T-cell (primary cell): ENCODE results near the gene ACSS2. TPM values are rescaled to one million over a fixed set of nuclear protein-coding genes. Genes with fewer than 3 reads are reported as not detected.
A peak's percentile ranks its signal among the peaks of the same experiment; 100 is the strongest.

Experiments
- ATAC-seq, 4 experiments: fragments of 200-7000 bp in 3 of 4; fragments of 150-1000 bp in 1 of 4; cut with Tn5 transposase; replicated peaks in 1 of 4; 1 replicate in 3 of 4; 2 replicates in 1 of 4; pipeline ENCODE4 v1.10.0; 2021; ENCODE audit warnings: moderate library complexity in 3 of 4, mild to moderate bottlenecking in 2 of 4, moderate number of reproducible peaks in 1 of 4
- CTCF ChIA-PET, 2 donors: fragments of 300-600 bp; sonication (Branson Sonifier 250); formaldehyde crosslinking; loops; one replicate each; lab custom pipeline; 2022; ENCODE audit warnings: antibody characterized with exemption in 2 of 2; lab: Charles Lee
- POLR2A ChIA-PET, 2 donors: fragments of 300-600 bp; sonication (Branson Sonifier 250); formaldehyde crosslinking; loops; one replicate each; lab custom pipeline; 2022; ENCODE audit warnings: antibody characterized with exemption in 2 of 2; lab: Charles Lee
- DNase-seq, 35 experiments: peaks; one replicate each; pipeline versions ENCODE4 v3.0.0 to v3.0.0-alpha.2; 2013 to 2023
- H3K27ac ChIP-seq: one replicate; pipeline ENCODE4 v1.5.1; 2013; ENCODE audit warnings: low read length
- H3K27me3 ChIP-seq, 2 experiments: replicated peaks in 1 of 2; 1 replicate in 1 of 2; 2 replicates in 1 of 2; pipeline versions ENCODE4 v1.6.1 to v1.7.0; 2013; ENCODE audit warnings: low read length in 1 of 2, mixed read lengths in 1 of 2; ENCODE audit not compliant: control insufficient read depth in 2 of 2, insufficient read depth in 2 of 2; ENCODE audit errors: extremely low read depth in 1 of 2
- H3K36me3 ChIP-seq, 2 donors: 1 replicate in 1 of 2; 2 replicates in 1 of 2; pipeline versions ENCODE4 v1.6.1 to v1.7.0; 2013; ENCODE audit warnings: low read length in 1 of 2; ENCODE audit not compliant: control insufficient read depth in 2 of 2, insufficient read depth in 1 of 2; ENCODE audit errors: extremely low read depth in 1 of 2
- H3K4me1 ChIP-seq, 2 experiments: 1 replicate in 1 of 2; 2 replicates in 1 of 2; pipeline versions ENCODE4 v1.6.1 to v1.7.0; 2013; ENCODE audit warnings: low read length in 2 of 2, mixed read lengths in 1 of 2; ENCODE audit not compliant: insufficient read depth in 2 of 2, control insufficient read depth in 1 of 2; ENCODE audit errors: extremely low read depth in 1 of 2
- H3K4me3 ChIP-seq, 2 donors: 1 replicate in 1 of 2; 2 replicates in 1 of 2; pipeline versions ENCODE4 v1.5.1 to v1.7.0; 2013; ENCODE audit warnings: mild to moderate bottlenecking in 2 of 2, low read length in 1 of 2, moderate library complexity in 1 of 2; ENCODE audit not compliant: control insufficient read depth in 1 of 2; ENCODE audit errors: extremely low read depth in 1 of 2
- H3K9me3 ChIP-seq: 2 replicates; pipeline ENCODE4 v1.7.0; 2013
- H3K27ac Mint-ChIP-seq, 2 donors: one replicate each; pipeline ENCODE4 v1.8.0; 2020 to 2021; ENCODE audit warnings: mild to moderate bottlenecking in 2 of 2, mixed read lengths in 2 of 2
- H3K27me3 Mint-ChIP-seq, 2 donors: one replicate each; pipeline ENCODE4 v1.8.0; 2021 to 2022; ENCODE audit warnings: mixed read lengths in 2 of 2
- H3K36me3 Mint-ChIP-seq: one replicate; pipeline ENCODE4 v1.8.0; 2021; ENCODE audit warnings: mixed read lengths
- H3K4me1 Mint-ChIP-seq, 3 donors: one replicate each; pipeline ENCODE4 v1.8.0; 2020 to 2022; ENCODE audit warnings: mixed read lengths in 3 of 3, mild to moderate bottlenecking in 1 of 3
- H3K4me3 Mint-ChIP-seq, 3 donors: one replicate each; pipeline ENCODE4 v1.8.0; 2020 to 2022; ENCODE audit warnings: mild to moderate bottlenecking in 3 of 3, mixed read lengths in 3 of 3, moderate library complexity in 3 of 3
- H3K9me3 Mint-ChIP-seq, 3 donors: one replicate each; pipeline ENCODE4 v1.8.0; 2020 to 2022; ENCODE audit warnings: mixed read lengths in 3 of 3
- WGBS: methylation state at CpG from one replicate; pipeline ENCODE4 v1.1.5; 2013; ENCODE audit warnings: missing lambda C conversion rate; ENCODE audit not compliant: insufficient coverage; 5-methylcytosine and 5-hydroxymethylcytosine counted together
- total RNA-seq, 35 experiments: library from RNA in 6 of 35; stranded (reverse) in 6 of 35; fragments of 120-200 nt in 1 of 35; gene quantifications; one replicate each; pipeline versions ENCODE4 v1.2.1 to v1.2.4 and lab custom pipeline; 2013 to 2026

Gene ACSS2
- total RNA-seq, 5 donors from 2014 or later (not counting 1 experiment from before 2014, with no cell fraction given), result 24.7 to 34.7 (median 27.7) TPM

DNA sequence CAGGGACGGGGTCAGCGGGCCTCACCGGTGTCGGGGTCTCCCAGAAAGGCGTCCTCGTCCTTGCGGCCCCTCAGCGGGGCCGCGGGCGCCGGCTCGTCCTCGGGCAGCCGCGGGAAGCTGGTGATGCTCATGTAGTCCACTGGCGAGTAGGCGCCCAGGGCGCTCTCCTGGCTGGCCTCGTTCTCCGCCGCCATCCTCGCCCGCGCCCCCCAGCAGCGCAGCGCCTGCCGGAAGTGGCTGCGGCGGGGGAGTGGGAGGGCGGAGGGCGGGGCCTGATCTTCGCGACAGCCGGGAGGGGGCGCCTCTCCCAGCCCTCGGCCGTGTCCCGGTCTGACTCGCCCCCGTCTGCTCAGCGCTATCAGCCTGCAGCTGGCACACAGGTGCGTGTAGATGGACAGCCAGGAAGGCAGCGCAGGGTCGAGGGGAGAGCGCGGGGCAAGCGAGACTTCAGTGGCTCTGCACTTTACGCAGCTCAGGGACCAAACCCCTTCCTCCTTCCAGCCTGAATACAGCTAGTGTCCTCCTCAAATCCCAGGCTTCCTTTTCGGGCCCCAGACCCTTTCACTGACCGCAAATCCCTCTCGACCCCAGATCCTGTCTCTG is 3.7 kb upstream of the ACSS2 start, which contains the start of gene GGT7:
GGT7 (minus strand) TSS at position 235 of the 603 bp plus-strand sequence; CDS start at position 194, 41 bp downstream.
- Histone ChIP-seq H3K27me3 (peaks cover 0 to 5% of the 10 kb centered on the region in 2 experiments), H3K36me3 (no peaks in the 10 kb centered on the region), H3K4me1 (peaks cover 14 to 48% of the 10 kb centered on the region in 2 experiments), H3K9me3 (no peaks in the 10 kb centered on the region), H3K4me3 (peak within 1 kb of the TSS; percentile 51 to 70), H3K27ac (peak within 1 kb of the TSS; percentile 49)
- ChIA-PET CTCF (interaction anchor here (0.6 to 0.7 kb wide), 3 partner anchors 38 to 272 kb away, joined by 3 to 7 read pairs (median 4); no protein-coding TSS in a partner anchor), POLR2A (no interaction called here)
- H3K27ac Mint-ChIP-seq, result peak within 1 kb of the TSS; percentile 87 to 88
- no peaks in the 10 kb centered on the region for H3K9me3 Mint-ChIP-seq
- peaks cover 70 to 72% (median 72%) of the 10 kb centered on the region in 3 donors for H3K4me1 Mint-ChIP-seq
- no peaks in the 10 kb centered on the region for H3K36me3 Mint-ChIP-seq
- H3K27me3 Mint-ChIP-seq, result no peaks in the 10 kb centered on the region
- DNase-seq (peak; percentile 68 to 92 (median 83)), ATAC-seq (peak; percentile 71 to 75 (median 73))
- peak within 1 kb of the TSS; percentile 79 to 90 (median 89) for H3K4me3 Mint-ChIP-seq
- WGBS, result 1% methylated on average over 52 of the region's 52 CpGs

DNA sequence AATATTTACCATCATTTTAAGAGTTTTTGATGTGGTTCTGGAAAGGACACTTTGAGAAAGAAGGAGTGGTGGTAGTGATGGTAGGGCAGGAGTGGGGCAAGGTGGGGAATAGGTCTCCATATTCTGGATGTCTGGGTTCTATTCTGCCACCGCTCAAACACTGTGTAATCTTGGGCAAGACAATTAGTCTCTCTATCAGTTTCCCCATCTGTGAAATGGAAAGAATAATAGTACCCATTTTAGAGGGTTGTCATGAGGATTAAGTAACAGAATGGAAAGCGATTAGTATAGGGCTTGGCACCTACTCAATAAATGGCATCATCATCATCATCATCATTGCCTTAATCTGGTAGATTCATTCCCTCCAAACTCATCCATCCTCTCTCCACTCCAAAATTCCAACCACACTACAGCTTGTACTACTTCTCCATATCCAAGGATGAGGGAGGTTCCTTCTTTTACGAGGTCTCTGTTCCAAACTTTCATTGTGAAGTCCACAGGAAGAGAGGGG is 2.8 kb upstream of the ACSS2 start:
- Mint-ChIP-seq H3K4me1 (peaks cover 72 to 78% (median 73%) of the 10 kb centered on the region in 3 donors), H3K36me3 (no peaks in the 10 kb centered on the region), H3K27me3 (no peaks in the 10 kb centered on the region), H3K9me3 (no peaks in the 10 kb centered on the region), H3K27ac (peak overlapping the region; percentile 83 to 84), H3K4me3 (peak overlapping the region; percentile 79 to 90 (median 89))
- Histone ChIP-seq H3K9me3 (no peaks in the 10 kb centered on the region), H3K4me3 (no peak overlapping the region), H3K27me3 (peaks cover 0 to 5% of the 10 kb centered on the region in 2 experiments), H3K4me1 (peaks cover 14 to 48% of the 10 kb centered on the region in 2 experiments), H3K27ac (no peak overlapping the region), H3K36me3 (no peaks in the 10 kb centered on the region)
- DNase-seq (no peak), ATAC-seq (no peak)
- no CpG with 5 or more reads among the region's 3 CpGs for WGBS
- POLR2A ChIA-PET, result no interaction called here
- CTCF ChIA-PET, result interaction anchor here (0.6 to 1.1 kb wide), 4 partner anchors 38 to 271 kb away, joined by 3 to 9 read pairs (median 6); partner anchors contain the start of genes GSS (in 1 of the 2) and MYH7B (in 1 of the 2)

- 80% methylated on average over 1 of the region's 2 CpGs for WGBS
- Histone ChIP-seq H3K27me3 (peaks cover 0 to 5% of the 10 kb centered on the region in 2 experiments), H3K9me3 (no peaks in the 10 kb centered on the region), H3K27ac (no peak overlapping the region), H3K36me3 (no peaks in the 10 kb centered on the region), H3K4me1 (peaks cover 14 to 48% of the 10 kb centered on the region in 2 experiments), H3K4me3 (no peak overlapping the region)
- Mint-ChIP-seq H3K36me3 (no peaks in the 10 kb centered on the region), H3K4me3 (peak overlapping the region; percentile 79 to 91 (median 89)), H3K27me3 (no peaks in the 10 kb centered on the region), H3K9me3 (no peaks in the 10 kb centered on the region), H3K4me1 (peaks cover 72 to 80% (median 75%) of the 10 kb centered on the region in 3 donors), H3K27ac (peak overlapping the region; percentile 83 to 84)
- DNase-seq (peak in 23 of 35 experiments; percentile 9 to 61 (median 23)), ATAC-seq (no peak)
- ChIA-PET POLR2A (no interaction called here), CTCF (interaction anchor here in 1 of 2 donors (1.1 kb wide), 1 partner anchor 82 kb away, joined by 9 read pairs; the partner anchor contains the start of genes GSS and MYH7B)
These were observed 2.2 kb upstream of the ACSS2 start for GRCh38 chr20:34874094-34874654.

DNA sequence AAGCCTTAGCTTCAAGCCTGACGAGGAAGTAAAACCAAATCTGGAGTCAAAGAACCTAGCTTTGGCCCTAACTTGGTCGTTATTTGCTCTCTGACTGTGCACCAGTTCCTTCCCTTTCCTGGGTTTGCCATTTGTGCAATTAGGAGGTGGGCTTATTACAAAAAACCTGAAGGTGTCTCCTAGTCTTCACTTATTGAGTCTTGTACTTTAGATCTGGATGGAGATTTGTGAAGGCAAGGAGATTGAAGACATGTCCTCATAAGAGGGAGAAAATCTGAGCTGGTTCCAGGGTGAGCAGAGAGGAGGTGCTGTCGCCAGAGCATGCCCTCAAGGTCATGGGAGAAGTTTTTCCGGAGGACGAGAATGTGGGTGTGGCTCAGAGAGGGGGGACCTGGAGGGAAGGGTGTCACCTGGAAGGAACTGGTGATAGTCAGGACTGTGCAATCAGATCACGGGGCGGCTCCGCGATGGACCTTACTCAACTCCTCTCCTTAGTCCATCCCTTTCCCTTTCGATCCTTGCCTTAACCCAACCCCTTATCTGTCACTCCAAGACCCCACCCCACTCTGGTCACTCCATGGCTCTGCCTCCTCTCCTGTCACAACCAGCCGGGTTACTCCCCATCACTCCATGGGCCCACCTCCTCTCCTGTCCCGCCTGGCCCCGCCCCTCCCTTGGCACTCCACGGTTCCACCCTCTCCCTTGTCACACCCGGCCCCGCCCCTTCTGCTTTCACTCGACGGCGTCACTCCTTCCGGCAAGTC is 588 bp upstream of the ACSS2 start:
- peak in 2 of 4 experiments; percentile 1 to 78 for ATAC-seq
- peaks cover 14 to 48% of the 10 kb centered on the region in 2 experiments for H3K4me1 ChIP-seq
- peak overlapping the region; percentile 87 to 91 (median 89) for H3K4me3 Mint-ChIP-seq

GRCh38 chr20:34880215-34880850 is 3.9 kb downstream of the ACSS2 start:
- no peak for DNase-seq
- Mint-ChIP-seq H3K36me3 (peaks cover 18% of the 10 kb centered on the region), H3K9me3 (no peaks in the 10 kb centered on the region)

More for the DNA sequence above, 588 bp upstream of the ACSS2 start:
- Mint-ChIP-seq H3K27me3 (no peaks in the 10 kb centered on the region), H3K36me3 (no peaks in the 10 kb centered on the region), H3K9me3 (no peaks in the 10 kb centered on the region), H3K4me1 (peaks cover 59 to 68% (median 67%) of the 10 kb centered on the region in 3 donors), H3K27ac (peak overlapping the region; percentile 53 to 60)
- no peaks in the 10 kb centered on the region for H3K9me3 ChIP-seq
- DNase-seq, result peak in 3 of 35 experiments; percentile 78 to 82 (median 79)
- H3K36me3 ChIP-seq, result no peaks in the 10 kb centered on the region
- peaks cover 0 to 5% of the 10 kb centered on the region in 2 experiments for H3K27me3 ChIP-seq
- H3K4me3 ChIP-seq, result peak overlapping the region; percentile 42 to 50
- peak overlapping the region; percentile 25 for H3K27ac ChIP-seq
- CTCF ChIA-PET, result interaction anchor here (0.6 to 1.2 kb wide), 6 partner anchors 25 to 1419 kb away, joined by 3 to 8 read pairs (median 4); partner anchors contain the start of genes GSS (in 1 of the 2) and MYH7B (in 1 of the 2)
- 9% methylated on average over 18 of the region's 20 CpGs for WGBS
- POLR2A ChIA-PET, result interaction anchor here (0.6 to 1.1 kb wide), 3 partner anchors 50 to 219 kb away, joined by 4 to 7 read pairs (median 7); partner anchors contain the start of gene NCOA6 (in 1 of the 2)

More at GRCh38 chr20:34880215-34880850, 3.9 kb downstream of the ACSS2 start:
- no peak overlapping the region for H3K27ac Mint-ChIP-seq
- H3K36me3 ChIP-seq, result peaks cover 3 to 11% of the 10 kb centered on the region in 2 donors
- no peak for ATAC-seq
- H3K4me1 Mint-ChIP-seq, result peaks cover 20 to 27% (median 26%) of the 10 kb centered on the region in 3 donors
- H3K27ac ChIP-seq, result no peak overlapping the region
- H3K4me3 Mint-ChIP-seq, result no peak overlapping the region
- POLR2A ChIA-PET, result interaction anchor here in 1 of 2 donors (0.6 to 0.7 kb wide), 2 partner anchors 74 to 390 kb away, joined by 3 read pairs; no protein-coding TSS in a partner anchor
- no CpG with 5 or more reads among the region's 6 CpGs for WGBS
- peaks cover 0 to 5% of the 10 kb centered on the region in 2 experiments for H3K27me3 ChIP-seq
- no peak overlapping the region for H3K4me3 ChIP-seq
- no peaks in the 10 kb centered on the region for H3K9me3 ChIP-seq
- H3K4me1 ChIP-seq, result peaks cover 3 to 19% of the 10 kb centered on the region in 2 experiments
- no peaks in the 10 kb centered on the region for H3K27me3 Mint-ChIP-seq
- CTCF ChIA-PET, result interaction anchor here in 1 of 2 donors (0.7 kb wide), 1 partner anchor 582 kb away, joined by 7 read pairs; no protein-coding TSS in a partner anchor
